A549 (cell line): ENCODE measurements around the gene AKTIP. TPM values are rescaled to one million over a fixed set of nuclear protein-coding genes. Genes with fewer than 3 reads are reported as not detected.

Source experiments
- ATAC-seq, 2 experiments: fragments of 200-7000 bp in 1 of 2; fragments of >200 bp in 1 of 2; cut with Nextera tagmentation in 1 of 2; cut with Tn5 transposase in 1 of 2; 3 replicates each; pipeline versions ENCODE4 v1.8.0 to v1.9.1; 2018 to 2020; ENCODE audit warnings: mild to moderate bottlenecking in 1 of 2, moderate library complexity in 1 of 2
- CTCF ChIA-PET: fragments of 300-600 bp; sonication (Branson Sonifier 250); formaldehyde crosslinking; extraction: SDS; loops from one replicate; lab custom pipeline; 2021; ENCODE audit warnings: antibody characterized with exemption, inconsistent platforms; lab: Yijun Ruan, JAX
- POLR2A ChIA-PET: fragments of 350-600 bp; formaldehyde crosslinking; extraction: SDS; loops from one replicate; lab custom pipeline; 2021; ENCODE audit warnings: antibody characterized with exemption, inconsistent platforms; lab: Yijun Ruan, JAX
- DNase-seq, 2 experiments: peaks; one replicate each; pipeline versions ENCODE4 v3.0.0 to v3.0.0-alpha.2; 2011 to 2016; ENCODE audit warnings: low read depth in 1 of 2, low spot score in 1 of 2
- FAIRE-seq: peaks from 2 replicates; lab custom pipeline; 2011; peaks lifted over from hg19 to GRCh38; lab: Jason Lieb, UNC
- H3K27ac ChIP-seq, 2 experiments: fragments of >200 bp; sonication (Bioruptor Twin); formaldehyde crosslinking; 3 replicates each; pipeline ENCODE4 v1.5.1; 2016 to 2017
- H3K4me1 ChIP-seq: fragments of >200 bp; sonication (Bioruptor Twin); formaldehyde crosslinking; 3 replicates; pipeline ENCODE4 v1.6.1; 2016
- H3K4me2 ChIP-seq: fragments of >200 bp; sonication (Bioruptor Twin); formaldehyde crosslinking; 3 replicates; pipeline ENCODE4 v1.6.1; 2016
- H3K4me3 ChIP-seq: fragments of >200 bp; sonication (Bioruptor Twin); formaldehyde crosslinking; 3 replicates; pipeline ENCODE4 v1.5.1; 2016
- H3K9me3 ChIP-seq: fragments of >200 bp; sonication (Bioruptor Twin); formaldehyde crosslinking; 3 replicates; pipeline ENCODE4 v1.6.1; 2016
- BHLHE40 ChIP-seq: IDR thresholded peaks from 2 replicates; pipeline ENCODE4 v1.6.1; 2012; ENCODE audit warnings: low read depth, low read length, inconsistent platforms
- CBX2 ChIP-seq: fragments of 200-600 bp; sonication (generic); IDR thresholded peaks from 2 replicates; pipeline ENCODE4 v1.6.1; 2016; ENCODE audit warnings: low read depth, mild to moderate bottlenecking, borderline replicate concordance
- CBX8 ChIP-seq: fragments of 200-600 bp; sonication (generic); IDR thresholded peaks from 2 replicates; pipeline ENCODE4 v1.6.1; 2016
- CEBPB ChIP-seq, 2 experiments: fragments of >200 bp in 1 of 2; sonication (Bioruptor Twin) in 1 of 2; formaldehyde crosslinking in 1 of 2; IDR thresholded peaks; 2 replicates each; pipeline ENCODE4 v1.6.1; 2012 to 2016
- EHMT2 ChIP-seq: fragments of 200-600 bp; sonication (generic); IDR thresholded peaks from 2 replicates; pipeline ENCODE4 v1.6.1; 2016; ENCODE audit warnings: antibody characterized with exemption, low read depth, mild to moderate bottlenecking, moderate library complexity
- EP300 ChIP-seq, 2 experiments: fragments of >200 bp; sonication (Bioruptor Twin); formaldehyde crosslinking; IDR thresholded peaks; 2 replicates in 1 of 2; 3 replicates in 1 of 2; pipeline ENCODE4 v1.6.1; 2016 to 2017
- FOSL2 ChIP-seq, 2 experiments: fragments of 450-650 bp in 1 of 2; fragments of >200 bp in 1 of 2; sonication (Bioruptor Twin) in 1 of 2; formaldehyde crosslinking; IDR thresholded peaks; 2 replicates each; pipeline versions ENCODE4 v1.5.0 to v1.6.1; 2016 to 2020; ENCODE audit warnings: mild to moderate bottlenecking in 1 of 2, moderate library complexity in 1 of 2
- HOXA7 ChIP-seq: fragments of 250-450 bp; sonication (Bioruptor Pico); IDR thresholded peaks from 2 replicates; pipeline ENCODE4 v1.5.0; 2020; ENCODE audit warnings: mild to moderate bottlenecking, moderate library complexity
- JUNB ChIP-seq: fragments of >200 bp; sonication (Bioruptor Twin); formaldehyde crosslinking; IDR thresholded peaks from 2 replicates; pipeline ENCODE4 v1.6.1; 2016
- KDM5A ChIP-seq: fragments of 200-600 bp; sonication (generic); IDR thresholded peaks from 2 replicates; pipeline ENCODE4 v1.6.1; 2016; ENCODE audit warnings: antibody characterized with exemption, mild to moderate bottlenecking
- NPAS2 ChIP-seq: fragments of 250-450 bp; sonication (Bioruptor Pico); IDR thresholded peaks from 2 replicates; pipeline ENCODE4 v1.8.0; 2022; ENCODE audit warnings: mild to moderate bottlenecking, moderate library complexity, borderline replicate concordance
- PHF8 ChIP-seq: fragments of 200-600 bp; sonication (generic); IDR thresholded peaks from 2 replicates; pipeline ENCODE4 v1.6.1; 2016; ENCODE audit warnings: low read depth, mild to moderate bottlenecking, antibody characterized with exemption, moderate library complexity, borderline replicate concordance
- POLR2AphosphoS2 ChIP-seq: conservative IDR thresholded peaks from 2 replicates; pipeline ENCODE4 v1.6.1; 2012; ENCODE audit warnings: low read length, improper control_type of control experiment, inconsistent platforms
- RARB ChIP-seq: fragments of 250-450 bp; sonication (Bioruptor Pico); IDR thresholded peaks from 2 replicates; pipeline ENCODE4 v1.8.0; 2021; ENCODE audit warnings: mild to moderate bottlenecking, moderate library complexity
- RCOR1 ChIP-seq: fragments of 150-350 bp; IDR thresholded peaks from 2 replicates; pipeline ENCODE4 v1.6.1; 2014; ENCODE audit warnings: antibody characterized with exemption, low read length, low read depth
- RFX5 ChIP-seq: fragments of 450-650 bp; IDR thresholded peaks from 2 replicates; pipeline ENCODE4 v1.7.1; 2014; ENCODE audit warnings: antibody characterized with exemption, mild to moderate bottlenecking, moderate library complexity
- TP53 ChIP-seq: fragments of 250-450 bp; sonication (Bioruptor Pico); IDR thresholded peaks from 2 replicates; pipeline ENCODE4 v1.5.0; 2021; ENCODE audit warnings: mild to moderate bottlenecking, moderate library complexity
- ZC3H11A ChIP-seq: fragments of 450-650 bp; IDR thresholded peaks from 2 replicates; pipeline ENCODE4 v1.6.1; 2014; ENCODE audit warnings: antibody characterized with exemption, mild to moderate bottlenecking
- ZFP36 ChIP-seq: fragments of 450-650 bp; IDR thresholded peaks from 2 replicates; pipeline ENCODE4 v1.6.1; 2014; ENCODE audit warnings: borderline replicate concordance; ENCODE audit not compliant: partially characterized antibody
- WGBS: methylation state at CpG from one replicate; pipeline ENCODE4 v1.1.6; 2017; ENCODE audit errors: missing lambda C conversion rate; 5-methylcytosine and 5-hydroxymethylcytosine counted together
- polyA plus RNA-seq, 4 experiments: library from polyadenylated mRNA; depleted of rRNA in 3 of 4; stranded (reverse); fragments of >200 nt; fragmentation: RNase III in 1 of 4; extraction: RNeasy Plus Mini Kit Qiagen cat#74134 plus additional on column Dnase treatment in 1 of 4; gene quantifications; 2 replicates in 3 of 4; 3 replicates in 1 of 4; pipeline ENCODE4 v1.2.3, GENCODE V29; 2011 to 2017
- TF ChIP-seq, protein P1 (sequence below): fragments of 450-650 bp; IDR thresholded peaks from 2 replicates; pipeline ENCODE4 v1.6.1; 2014; ENCODE audit warnings: antibody characterized with exemption
- TF ChIP-seq, protein P2 (sequence below): fragments of >200 bp; sonication (Bioruptor Twin); formaldehyde crosslinking; IDR thresholded peaks from 3 replicates; pipeline ENCODE4 v1.5.1; 2016
- TF ChIP-seq, protein P3 (sequence below): IDR thresholded peaks from 2 replicates; pipeline ENCODE4 v1.6.1; 2012
- TF ChIP-seq, protein P4 (sequence below): fragments of >200 bp; sonication (Bioruptor Twin); formaldehyde crosslinking; IDR thresholded peaks from 3 replicates; pipeline ENCODE4 v1.6.1; 2016
- TF ChIP-seq, protein P5 (sequence below): IDR thresholded peaks from 2 replicates; pipeline ENCODE4 v1.6.1; 2012
- TF ChIP-seq, protein P6 (sequence below): fragments of 250-450 bp; sonication (Bioruptor Pico); IDR thresholded peaks from 2 replicates; pipeline ENCODE4 v1.5.0; 2020; ENCODE audit warnings: low read depth, mild to moderate bottlenecking, moderate library complexity

AKTIP gene
- polyA plus RNA-seq, 2 of the 4 experiments (the other 2 are of a cell fraction) = 21.0 to 48.4 TPM

DNA sequence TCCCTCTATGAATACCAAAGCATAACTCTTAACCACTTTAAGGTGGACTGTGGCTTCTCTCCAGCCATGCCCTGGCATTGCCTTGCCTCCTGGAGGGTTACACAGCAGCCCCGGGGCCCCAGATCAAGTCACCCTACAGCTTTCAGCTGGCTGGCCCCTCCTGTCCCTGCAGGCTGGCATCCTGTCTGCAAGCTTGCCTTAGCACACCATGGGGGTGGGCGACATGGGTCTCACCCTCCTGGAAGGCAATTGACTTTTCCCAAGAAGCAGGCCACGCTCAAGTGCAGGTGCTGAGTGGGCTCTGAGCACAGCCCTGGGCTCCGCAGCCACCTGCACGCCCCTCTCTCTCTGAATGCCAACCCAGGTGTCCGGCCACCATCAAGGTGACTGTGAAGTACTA lies 25.8 kb upstream of the AKTIP start:
- WGBS = 58% methylated on average over 6 of the region's 6 CpGs
- CTCF ChIA-PET = no interaction called here
- no peak for ATAC-seq
- no peak for DNase-seq
- POLR2A ChIA-PET = no interaction called here
- TF ChIP-seq, protein P1, sequence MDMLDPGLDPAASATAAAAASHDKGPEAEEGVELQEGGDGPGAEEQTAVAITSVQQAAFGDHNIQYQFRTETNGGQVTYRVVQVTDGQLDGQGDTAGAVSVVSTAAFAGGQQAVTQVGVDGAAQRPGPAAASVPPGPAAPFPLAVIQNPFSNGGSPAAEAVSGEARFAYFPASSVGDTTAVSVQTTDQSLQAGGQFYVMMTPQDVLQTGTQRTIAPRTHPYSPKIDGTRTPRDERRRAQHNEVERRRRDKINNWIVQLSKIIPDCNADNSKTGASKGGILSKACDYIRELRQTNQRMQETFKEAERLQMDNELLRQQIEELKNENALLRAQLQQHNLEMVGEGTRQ = no peak
- TF ChIP-seq, protein P2, sequence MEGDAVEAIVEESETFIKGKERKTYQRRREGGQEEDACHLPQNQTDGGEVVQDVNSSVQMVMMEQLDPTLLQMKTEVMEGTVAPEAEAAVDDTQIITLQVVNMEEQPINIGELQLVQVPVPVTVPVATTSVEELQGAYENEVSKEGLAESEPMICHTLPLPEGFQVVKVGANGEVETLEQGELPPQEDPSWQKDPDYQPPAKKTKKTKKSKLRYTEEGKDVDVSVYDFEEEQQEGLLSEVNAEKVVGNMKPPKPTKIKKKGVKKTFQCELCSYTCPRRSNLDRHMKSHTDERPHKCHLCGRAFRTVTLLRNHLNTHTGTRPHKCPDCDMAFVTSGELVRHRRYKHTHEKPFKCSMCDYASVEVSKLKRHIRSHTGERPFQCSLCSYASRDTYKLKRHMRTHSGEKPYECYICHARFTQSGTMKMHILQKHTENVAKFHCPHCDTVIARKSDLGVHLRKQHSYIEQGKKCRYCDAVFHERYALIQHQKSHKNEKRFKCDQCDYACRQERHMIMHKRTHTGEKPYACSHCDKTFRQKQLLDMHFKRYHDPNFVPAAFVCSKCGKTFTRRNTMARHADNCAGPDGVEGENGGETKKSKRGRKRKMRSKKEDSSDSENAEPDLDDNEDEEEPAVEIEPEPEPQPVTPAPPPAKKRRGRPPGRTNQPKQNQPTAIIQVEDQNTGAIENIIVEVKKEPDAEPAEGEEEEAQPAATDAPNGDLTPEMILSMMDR = no peak
- FAIRE-seq = no peak
- no peak overlapping the region for H3K27ac ChIP-seq
- no peaks in the 10 kb centered on the region for H3K9me3 ChIP-seq
- no peaks in the 10 kb centered on the region for H3K4me1 ChIP-seq
- no peak overlapping the region for H3K4me2 ChIP-seq
- H3K4me3 ChIP-seq = no peak overlapping the region

DNA sequence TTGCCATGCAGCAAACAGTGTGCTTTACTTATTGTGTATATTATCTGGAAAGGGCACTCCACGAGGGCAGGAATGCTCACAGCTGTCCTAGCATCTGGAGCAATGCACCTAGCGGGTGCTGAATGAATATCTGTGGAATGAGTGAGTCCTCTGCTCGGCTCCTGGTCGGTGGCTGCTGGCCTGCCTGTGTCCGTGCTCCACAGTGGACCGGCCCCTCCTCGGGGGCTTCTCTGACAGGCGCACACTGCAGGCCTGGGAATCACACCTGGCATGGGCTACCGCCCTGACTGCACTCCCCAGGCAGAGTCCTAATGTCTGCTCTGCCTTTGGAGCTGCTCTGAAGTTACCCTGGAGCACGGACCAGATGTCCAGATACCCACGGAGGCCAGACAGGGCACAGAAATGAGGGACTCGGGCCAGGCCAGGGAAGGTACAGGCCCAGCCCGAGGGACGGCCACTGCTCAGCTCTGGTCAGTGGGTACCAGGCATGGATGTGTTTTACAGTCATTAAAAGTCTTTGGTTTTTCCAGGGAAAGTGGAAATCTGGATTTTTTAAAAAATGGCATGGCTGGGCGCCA lies 21.1 kb upstream of the AKTIP start:
- POLR2A ChIA-PET = no interaction called here

DNA sequence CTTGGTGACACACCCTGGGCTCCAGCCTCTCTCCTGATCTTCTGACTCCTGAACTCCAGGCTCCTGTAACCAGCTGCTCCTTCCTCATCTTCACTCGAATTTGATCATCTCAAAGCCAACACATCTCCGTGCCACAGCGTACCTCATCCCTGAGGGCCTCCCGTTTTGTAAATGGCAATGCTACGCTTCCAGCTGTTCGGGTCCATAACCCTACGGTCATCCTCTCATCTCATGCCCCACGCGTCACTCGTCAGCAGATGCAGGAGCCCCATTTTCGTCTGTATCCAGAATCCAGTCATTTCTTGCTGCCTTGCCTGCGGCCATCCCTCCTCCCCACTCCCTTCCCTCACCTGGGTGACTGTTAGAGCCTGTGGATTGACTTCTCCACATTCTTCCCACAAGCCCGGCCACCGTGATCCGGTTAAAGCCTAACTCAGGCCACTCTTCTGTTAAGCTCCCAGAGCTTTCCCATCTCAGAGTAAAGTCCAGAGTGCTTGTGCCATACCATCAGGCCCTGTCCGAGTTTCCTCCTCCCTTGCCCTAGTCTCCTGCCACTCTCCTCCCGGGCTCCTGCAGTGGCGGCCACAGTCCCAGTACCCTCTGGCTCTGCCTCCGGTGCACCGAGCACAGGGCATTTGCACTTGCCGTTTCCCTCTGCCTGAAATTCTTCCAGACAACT lies 20.3 kb upstream of the AKTIP start:
- Histone ChIP-seq H3K4me1 (no peaks in the 10 kb centered on the region), H3K9me3 (no peaks in the 10 kb centered on the region), H3K4me2 (no peak overlapping the region), H3K4me3 (no peak overlapping the region), H3K27ac (no peak overlapping the region)
- 74% methylated on average over 21 of the region's 21 CpGs for WGBS
- ATAC-seq = no peak
- FAIRE-seq = no peak
- CTCF ChIA-PET = interaction anchor here (1.2 to 1.6 kb wide), 2 partner anchors 8 to 11 kb away, joined by 3 to 4 read pairs; no protein-coding TSS in a partner anchor
- no peak for TF ChIP-seq CBX8
- TF ChIP-seq ZC3H11A = no peak
- TF ChIP-seq NPAS2 = no peak
- TF ChIP-seq TP53 = no peak
- TF ChIP-seq BHLHE40 = no peak
- TF ChIP-seq EHMT2 = no peak
- TF ChIP-seq, protein P3, sequence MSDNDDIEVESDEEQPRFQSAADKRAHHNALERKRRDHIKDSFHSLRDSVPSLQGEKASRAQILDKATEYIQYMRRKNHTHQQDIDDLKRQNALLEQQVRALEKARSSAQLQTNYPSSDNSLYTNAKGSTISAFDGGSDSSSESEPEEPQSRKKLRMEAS = no peak
- no peak for TF ChIP-seq PHF8
- no peak for TF ChIP-seq RARB
- no peak for TF ChIP-seq POLR2AphosphoS2
- no peak for TF ChIP-seq CEBPB (IDR thresholded peaks at IDR 0.05)
- no peak for TF ChIP-seq RFX5
- no peak for DNase-seq
- POLR2A ChIA-PET = no interaction called here

More for the DNA sequence above, 21.1 kb upstream of the AKTIP start:
- no peak for TF ChIP-seq JUNB
- TF ChIP-seq KDM5A = no peak
- TF ChIP-seq CBX2 = no peak
- TF ChIP-seq ZFP36 = no peak
- TF ChIP-seq, protein P4, sequence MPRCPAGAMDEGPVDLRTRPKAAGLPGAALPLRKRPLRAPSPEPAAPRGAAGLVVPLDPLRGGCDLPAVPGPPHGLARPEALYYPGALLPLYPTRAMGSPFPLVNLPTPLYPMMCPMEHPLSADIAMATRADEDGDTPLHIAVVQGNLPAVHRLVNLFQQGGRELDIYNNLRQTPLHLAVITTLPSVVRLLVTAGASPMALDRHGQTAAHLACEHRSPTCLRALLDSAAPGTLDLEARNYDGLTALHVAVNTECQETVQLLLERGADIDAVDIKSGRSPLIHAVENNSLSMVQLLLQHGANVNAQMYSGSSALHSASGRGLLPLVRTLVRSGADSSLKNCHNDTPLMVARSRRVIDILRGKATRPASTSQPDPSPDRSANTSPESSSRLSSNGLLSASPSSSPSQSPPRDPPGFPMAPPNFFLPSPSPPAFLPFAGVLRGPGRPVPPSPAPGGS = no peak
- TF ChIP-seq, protein P5, sequence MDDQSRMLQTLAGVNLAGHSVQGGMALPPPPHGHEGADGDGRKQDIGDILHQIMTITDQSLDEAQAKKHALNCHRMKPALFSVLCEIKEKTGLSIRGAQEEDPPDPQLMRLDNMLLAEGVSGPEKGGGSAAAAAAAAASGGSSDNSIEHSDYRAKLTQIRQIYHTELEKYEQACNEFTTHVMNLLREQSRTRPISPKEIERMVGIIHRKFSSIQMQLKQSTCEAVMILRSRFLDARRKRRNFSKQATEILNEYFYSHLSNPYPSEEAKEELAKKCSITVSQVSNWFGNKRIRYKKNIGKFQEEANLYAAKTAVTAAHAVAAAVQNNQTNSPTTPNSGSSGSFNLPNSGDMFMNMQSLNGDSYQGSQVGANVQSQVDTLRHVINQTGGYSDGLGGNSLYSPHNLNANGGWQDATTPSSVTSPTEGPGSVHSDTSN = no peak
- TF ChIP-seq FOSL2 (IDR thresholded peaks at IDR 0.05) = no peak
- no peak for TF ChIP-seq FOSL2 (CRISPR knock-in tag; IDR thresholded peaks at IDR 0.05)
- TF ChIP-seq RCOR1 = no peak
- TF ChIP-seq HOXA7 (CRISPR knock-in tag) = no peak
- no peak for TF ChIP-seq RARB
- TF ChIP-seq, protein P6, sequence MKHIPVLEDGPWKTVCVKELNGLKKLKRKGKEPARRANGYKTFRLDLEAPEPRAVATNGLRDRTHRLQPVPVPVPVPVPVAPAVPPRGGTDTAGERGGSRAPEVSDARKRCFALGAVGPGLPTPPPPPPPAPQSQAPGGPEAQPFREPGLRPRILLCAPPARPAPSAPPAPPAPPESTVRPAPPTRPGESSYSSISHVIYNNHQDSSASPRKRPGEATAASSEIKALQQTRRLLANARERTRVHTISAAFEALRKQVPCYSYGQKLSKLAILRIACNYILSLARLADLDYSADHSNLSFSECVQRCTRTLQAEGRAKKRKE = no peak
- no peak for TF ChIP-seq CEBPB (IDR thresholded peaks at IDR 0.05)
- TF ChIP-seq EP300 (IDR thresholded peaks at IDR 0.05) = no peak
- Histone ChIP-seq H3K27ac (no peak overlapping the region), H3K9me3 (no peaks in the 10 kb centered on the region), H3K4me2 (no peak overlapping the region), H3K4me3 (no peak overlapping the region), H3K4me1 (no peaks in the 10 kb centered on the region)
- DNase-seq = no peak
- FAIRE-seq = no peak
- 55% methylated on average over 6 of the region's 15 CpGs for WGBS
- CTCF ChIA-PET = interaction anchor here (0.6 to 1.2 kb wide), 2 partner anchors 10 to 19 kb away, joined by 3 to 5 read pairs; no protein-coding TSS in a partner anchor
- ATAC-seq = 0 out of 6 replicates have a peak, but pooled peaks of 1 of the 2 experiments have one; percentile 33
